Inflammatory macrophage treated with lipopolysaccharide for 4 hours (primary cell): ENCODE data around the gene HGS.

ENCODE experiments used
- DNase-seq: peaks from one replicate; pipeline ENCODE4 v3.0.0-alpha.2; 2020

The HGS gene

GRCh38 chr17:81656118-81656743, 27.6 kb upstream of the HGS start, which contains the start of gene PDE6G:
Gene PDE6G, minus strand, starts transcription at chr17:81656542. Its CDS starts 3,237 bp downstream, at chr17:81653305.
- no peak for DNase-seq

GRCh38 chr17:81656835-81657234, 27.0 kb upstream of the HGS start:
- DNase-seq: no peak

- DNase-seq: no peak
These were observed 24.8 kb upstream of the HGS start for GRCh38 chr17:81659038-81659437.

DNA sequence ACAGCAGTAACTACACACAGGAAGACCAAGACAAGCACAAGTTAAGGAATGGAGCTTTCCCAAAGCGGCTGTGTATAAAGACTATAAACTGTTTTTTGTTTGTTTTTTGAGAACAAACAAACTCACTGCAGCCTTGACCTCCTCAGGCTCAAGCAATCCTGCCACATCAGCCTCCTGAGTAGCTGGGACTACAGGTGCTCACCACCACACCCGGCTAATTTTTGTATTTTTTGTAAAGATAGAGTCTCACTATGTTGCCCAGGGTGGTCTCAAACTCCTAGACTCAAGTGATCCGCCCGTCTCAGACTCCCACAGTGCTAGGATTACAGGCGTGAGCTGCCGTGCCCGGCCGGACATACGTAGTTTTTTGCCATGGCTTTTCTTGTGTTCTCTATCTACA, 23.4 kb upstream of the HGS start:
- no peak for DNase-seq

DNA sequence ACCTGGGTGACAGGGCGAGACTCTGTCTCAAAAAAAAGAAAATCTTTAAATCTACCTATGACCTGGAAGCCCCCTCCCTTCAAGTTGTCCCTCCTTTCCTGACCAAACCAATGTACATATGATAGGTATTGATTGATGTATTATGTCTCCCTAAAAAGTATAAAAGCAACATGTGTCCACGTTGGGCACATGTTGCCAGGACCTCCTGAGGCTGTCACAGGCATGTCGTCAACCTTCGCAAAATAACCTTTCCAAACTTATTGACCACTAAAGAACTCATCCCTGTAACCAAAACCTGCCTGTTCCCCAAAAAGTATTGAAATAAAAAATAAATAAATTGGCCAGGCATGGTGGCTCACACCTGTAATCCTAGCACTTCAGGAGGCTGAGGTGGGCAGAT, 21.8 kb upstream of the HGS start:
- DNase-seq: no peak

GRCh38 chr17:81664051-81664470, 19.8 kb upstream of the HGS start:
- DNase-seq: no peak

DNA sequence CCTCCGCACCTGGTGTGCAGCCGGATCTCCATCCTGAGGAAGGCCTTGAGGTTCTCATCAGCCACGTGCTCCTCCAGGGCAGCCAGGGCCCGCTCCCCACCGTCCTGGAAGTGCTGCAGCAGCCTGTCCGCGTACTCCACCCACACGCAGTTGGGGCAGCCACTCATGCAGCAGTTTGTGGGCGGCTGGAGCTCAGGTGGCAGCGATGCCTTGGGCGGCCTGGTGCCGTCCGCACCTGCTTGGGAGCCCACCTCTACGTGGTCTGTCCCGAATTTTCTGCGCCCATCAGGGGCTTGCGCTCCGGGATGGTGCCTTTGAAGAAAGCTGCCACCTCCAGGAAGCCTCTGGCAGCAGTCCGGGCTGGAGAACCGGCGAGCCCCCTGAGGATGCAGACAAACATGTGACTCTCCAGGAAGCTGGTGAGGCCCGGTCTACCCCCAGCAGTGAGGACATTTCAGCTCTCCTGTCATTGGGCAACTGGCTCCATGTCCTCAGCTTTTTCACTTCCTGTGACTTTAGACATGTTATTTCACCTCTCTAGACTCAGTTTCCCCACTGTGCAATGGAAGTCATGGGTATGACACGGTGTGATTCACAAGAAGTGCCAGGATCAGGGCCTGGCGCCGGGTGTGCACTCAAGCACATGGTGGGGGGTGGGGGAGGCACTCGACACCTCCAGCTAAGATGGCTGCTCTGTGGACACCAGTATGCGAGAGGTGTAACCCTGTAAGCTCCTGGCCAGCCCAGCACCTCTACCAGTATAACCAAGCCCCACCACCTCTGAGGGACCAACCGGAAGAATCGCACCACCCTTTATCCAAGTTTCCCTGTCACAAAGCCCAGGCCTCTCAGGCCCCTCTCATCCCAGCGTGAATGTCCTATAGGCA, 18.4 kb upstream of the HGS start:
- DNase-seq: peak; percentile 9

DNA sequence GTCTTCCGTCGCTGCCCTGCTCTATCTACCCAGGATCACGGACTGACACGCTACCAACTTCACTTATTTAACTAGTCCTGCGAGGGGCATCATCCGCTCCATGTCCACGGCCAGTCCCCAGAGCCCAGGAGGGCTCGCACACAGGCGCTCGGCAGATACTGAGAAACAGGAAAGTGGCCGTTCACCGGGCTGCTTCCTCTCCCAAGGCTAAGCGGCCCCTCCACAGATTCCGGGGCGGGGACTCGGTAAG, 17.8 kb upstream of the HGS start:
- DNase-seq: peak; percentile 20

DNA sequence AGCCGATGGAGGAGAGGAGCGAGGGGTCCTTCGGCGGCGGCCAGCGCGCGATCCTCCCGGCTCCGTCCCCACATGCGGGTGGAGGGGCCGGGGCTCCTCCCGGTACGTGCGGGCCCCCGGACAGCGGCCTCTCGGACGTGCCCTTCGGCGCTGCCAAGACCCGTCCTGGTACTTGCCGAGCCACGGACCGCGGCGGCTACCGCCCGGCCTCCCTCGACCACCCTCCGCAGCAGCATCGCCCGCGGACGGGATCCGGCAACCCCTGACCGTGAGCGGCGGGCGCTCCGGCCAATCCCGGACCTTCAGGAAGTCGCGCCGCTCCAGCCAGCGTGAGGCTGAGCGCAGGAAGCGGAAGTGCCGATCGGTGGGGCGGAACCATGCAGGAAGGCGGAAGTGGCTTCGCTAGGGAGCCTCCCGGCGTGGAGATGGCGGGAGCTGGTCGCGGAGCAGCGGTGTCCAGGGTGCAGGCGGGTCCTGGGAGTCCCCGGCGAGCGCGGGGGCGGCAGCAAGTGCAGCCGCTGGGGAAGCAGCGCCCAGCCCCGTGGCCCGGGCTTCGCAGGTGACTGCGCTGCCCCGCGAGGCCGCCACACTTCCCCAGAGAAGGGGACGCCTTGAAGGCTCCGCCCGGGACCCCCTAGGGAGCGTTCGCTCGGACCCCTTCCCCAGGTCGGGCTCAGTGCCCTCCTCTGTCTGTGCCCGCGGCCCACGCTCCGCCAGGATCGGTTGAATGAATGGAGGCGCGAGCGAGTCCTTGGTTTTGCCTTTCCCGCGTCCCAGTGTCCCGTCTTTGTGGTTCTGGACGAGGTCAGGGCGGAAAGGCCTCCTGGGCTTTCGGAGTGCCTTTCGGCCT, 17.2 kb upstream of the HGS start, which contains the start of the genes CCDC137 and OXLD1:
TSS of gene CCDC137 (plus strand) at position 396 of the 850 bp plus-strand sequence. CDS start at position 426, 30 bp downstream.
TSS of gene OXLD1 (minus strand) at position 264 of the 850 bp plus-strand sequence. CDS start at position 236, 28 bp downstream.
- peak; percentile 98 for DNase-seq

DNA sequence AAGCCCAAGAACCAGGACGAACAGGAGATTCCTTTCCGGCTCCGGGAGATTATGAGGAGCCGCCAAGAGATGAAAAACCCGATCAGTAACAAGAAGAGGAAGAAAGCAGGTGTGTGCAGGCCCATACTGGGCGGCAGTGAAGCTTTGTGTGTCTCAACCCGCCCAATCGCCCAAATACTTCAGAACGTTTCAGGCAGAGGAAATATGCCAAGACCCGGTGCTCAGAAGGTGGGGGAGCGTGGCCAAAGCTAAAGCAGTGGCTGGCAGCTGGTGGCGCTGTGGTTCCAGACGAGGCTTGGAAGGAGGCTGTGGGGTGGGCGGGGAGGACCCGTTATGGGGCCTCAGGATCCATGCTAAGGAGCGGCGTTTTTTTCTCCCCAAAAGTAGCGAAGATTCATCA, 16.1 kb upstream of the HGS start:
- no peak for DNase-seq

DNA sequence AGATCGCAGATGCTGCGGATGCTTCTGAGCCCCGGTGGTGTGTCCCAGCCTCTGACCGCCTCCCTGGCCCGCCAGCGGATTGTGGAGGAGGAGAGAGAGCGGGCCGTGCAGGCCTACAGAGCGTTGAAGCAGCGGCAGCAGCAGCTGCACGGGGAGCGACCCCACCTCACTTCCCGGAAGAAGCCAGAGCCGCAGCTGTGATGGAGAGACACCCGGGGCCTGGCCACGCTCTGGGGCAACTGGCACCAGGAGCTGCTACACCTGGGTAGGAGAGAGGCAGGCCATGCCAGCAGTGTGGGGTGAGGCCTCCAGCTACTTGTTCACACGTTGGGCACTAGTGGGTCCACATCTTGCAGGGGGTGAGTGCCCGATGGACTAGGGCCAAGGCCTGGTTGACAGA, 11.3 kb upstream of the HGS start:
- no peak for DNase-seq

DNA sequence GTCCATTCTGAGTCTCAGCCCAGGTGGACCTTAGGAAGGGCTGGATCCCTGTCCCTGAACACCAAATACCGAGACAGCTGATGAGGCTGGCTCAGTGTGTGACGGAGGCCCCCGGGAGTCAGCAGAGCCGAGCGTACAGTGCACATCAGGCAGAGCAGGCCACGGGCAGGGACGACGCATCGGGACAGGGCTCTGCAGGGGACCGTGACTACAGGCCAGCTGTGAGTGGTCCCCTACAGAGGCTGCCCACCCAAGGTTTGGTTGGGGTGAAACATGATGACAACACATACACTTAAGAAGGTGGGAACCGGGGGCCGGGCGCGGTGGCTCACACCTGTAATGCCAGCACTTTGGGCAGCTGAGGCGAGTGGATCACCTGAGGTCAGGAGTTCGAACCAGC, 10.9 kb upstream of the HGS start:
- no peak for DNase-seq

GRCh38 chr17:81673561-81674258, 10.1 kb upstream of the HGS start:
- DNase-seq: no peak

GRCh38 chr17:81675515-81676221, 8.1 kb upstream of the HGS start:
- peak; percentile 8 for DNase-seq

DNA sequence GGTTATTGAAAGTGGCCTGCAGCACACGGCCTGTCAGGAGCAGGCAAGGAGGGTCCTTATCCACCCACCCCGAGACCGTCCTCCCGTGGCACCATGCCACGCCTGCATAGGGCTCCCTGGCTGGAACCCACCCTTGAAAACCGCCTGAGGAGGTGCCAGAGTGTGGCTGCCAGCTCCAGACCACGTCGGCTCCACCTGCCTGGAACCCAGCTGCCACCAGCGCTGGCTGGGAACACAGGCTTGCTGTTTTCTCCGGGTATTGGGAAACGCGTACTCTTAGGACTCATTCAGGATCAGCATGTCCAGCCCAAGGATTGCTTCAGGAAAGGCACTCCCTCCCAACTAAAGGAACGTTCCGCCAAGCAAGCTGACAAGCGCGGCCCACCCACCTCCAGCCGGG, 6.9 kb upstream of the HGS start:
- no peak for DNase-seq

GRCh38 chr17:81680150-81680549, 3.7 kb upstream of the HGS start:
- DNase-seq: no peak

DNA sequence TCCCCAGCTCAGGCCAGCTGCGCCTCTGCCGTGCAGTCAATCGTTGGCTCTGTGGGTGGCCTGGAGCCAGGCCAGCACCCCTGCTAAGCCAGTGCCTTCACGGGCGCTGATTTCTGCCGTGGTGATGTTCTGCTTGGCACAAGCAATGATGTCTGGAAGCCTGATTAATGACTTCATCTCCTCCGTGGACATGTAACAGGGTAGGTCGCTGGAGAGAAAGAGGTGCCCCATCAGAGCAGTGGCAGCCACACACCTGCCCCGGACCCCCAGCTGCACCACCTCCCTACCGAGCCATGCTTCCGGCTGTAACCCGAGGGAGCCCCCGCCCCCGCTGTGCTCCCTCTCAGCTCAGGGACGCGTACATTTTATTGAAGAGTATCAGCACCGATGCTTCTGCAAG, 2.1 kb upstream of the HGS start:
- no peak for DNase-seq

- DNase-seq: no peak
These were observed 1.1 kb upstream of the HGS start for GRCh38 chr17:81682565-81683207.

- DNase-seq: peak; percentile 10
These were observed 615 bp upstream of the HGS start for GRCh38 chr17:81683208-81683583.

GRCh38 chr17:81684442-81684911, 666 bp downstream of the HGS start:
- DNase-seq: no peak

DNA sequence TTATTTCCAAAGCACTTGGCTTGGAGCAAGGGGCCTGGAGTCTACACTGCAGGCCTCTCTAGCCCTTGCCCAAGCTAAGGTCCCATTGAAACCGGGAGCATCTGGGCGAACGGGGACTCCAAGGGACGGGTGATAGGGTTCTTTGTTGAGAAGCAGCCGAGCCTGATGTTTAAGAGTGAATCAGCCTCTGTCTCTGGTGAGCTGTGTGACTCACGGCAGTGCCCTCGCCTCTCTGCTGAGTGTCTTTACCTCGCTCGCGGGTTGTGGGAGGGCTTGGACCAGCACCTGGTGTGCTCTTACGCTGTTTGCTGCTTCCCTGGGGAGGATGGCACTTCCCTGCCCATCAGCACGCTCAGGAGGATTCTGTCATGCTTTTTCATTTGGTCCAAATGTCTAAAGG, 1.3 kb downstream of the HGS start:
- no peak for DNase-seq

DNA sequence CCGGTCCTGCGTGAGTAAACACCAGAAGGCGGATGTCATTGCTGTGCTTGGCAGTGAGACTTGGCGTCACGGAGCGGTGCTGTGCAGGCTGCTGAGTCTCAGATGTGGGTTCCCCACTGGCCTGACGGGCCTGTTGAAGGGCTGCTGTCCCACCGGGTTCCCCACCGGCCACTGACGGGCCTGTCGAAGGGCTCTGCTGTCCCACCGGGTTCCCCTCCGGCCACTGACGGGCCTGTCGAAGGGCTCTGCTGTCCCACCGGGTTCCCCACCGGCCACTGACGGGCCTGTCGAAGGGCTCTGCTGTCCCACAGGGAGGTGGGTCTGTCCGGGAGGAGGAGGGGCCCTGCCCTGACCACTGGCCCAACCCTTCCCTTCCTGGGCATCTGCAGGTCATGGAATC, 2.8 kb downstream of the HGS start:
- DNase-seq: no peak
